Sigmoid colon (tissue), 7 donors: ENCODE results near the gene IPO11. TPM values are rescaled to one million over a fixed set of nuclear protein-coding genes. Genes with fewer than 3 reads are reported as not detected.

ENCODE experiments used
- DNase-seq: peaks from one replicate; pipeline ENCODE4 v3.0.0-alpha.2; 2019
- H3K27ac ChIP-seq, 4 donors: fragments of 200-600 bp; sonication (generic); one replicate each; pipeline ENCODE4 v1.5.1; 2016 to 2019; ENCODE audit warnings: mild to moderate bottlenecking in 1 of 4
- H3K27me3 ChIP-seq, 3 donors: fragments of 200-600 bp; sonication (generic); one replicate each; pipeline ENCODE4 v1.5.1; 2019; ENCODE audit warnings: mild to moderate bottlenecking in 1 of 3
- H3K36me3 ChIP-seq, 4 donors: fragments of 200-600 bp; sonication (generic); one replicate each; pipeline ENCODE4 v1.5.1; 2016 to 2019
- H3K4me1 ChIP-seq, 4 donors: fragments of 200-600 bp; sonication (generic); one replicate each; pipeline ENCODE4 v1.5.1; 2017 to 2019
- H3K4me3 ChIP-seq, 4 donors: fragments of 200-600 bp; sonication (generic); one replicate each; pipeline ENCODE4 v1.5.1; 2017 to 2019; ENCODE audit warnings: mild to moderate bottlenecking in 2 of 4, moderate library complexity in 1 of 4
- H3K9me3 ChIP-seq, 4 donors: fragments of 200-600 bp in 3 of 4; sonication (generic) in 3 of 4; one replicate each; pipeline versions ENCODE4 v1.5.1 to v1.6.1; 2013 to 2019
- CTCF ChIP-seq, 4 experiments: fragments of 450-650 bp in 3 of 4; fragments of 200-600 bp in 1 of 4; IDR thresholded peaks; one replicate each; pipeline ENCODE4 v1.5.1; 2016 to 2019; ENCODE audit warnings: antibody characterized with exemption in 4 of 4, mild to moderate bottlenecking in 3 of 4, moderate library complexity in 2 of 4
- EP300 ChIP-seq, 4 donors: sonication (generic); formaldehyde crosslinking; IDR thresholded peaks; one replicate each; pipeline ENCODE4 v1.6.1; 2017; ENCODE audit warnings: antibody characterized with exemption in 4 of 4
- POLR2A ChIP-seq, 2 donors: fragments of 450-650 bp; IDR thresholded peaks; one replicate each; pipeline ENCODE4 v1.6.1; 2016; ENCODE audit warnings: antibody characterized with exemption in 2 of 2, mild to moderate bottlenecking in 2 of 2, moderate library complexity in 2 of 2
- POLR2AphosphoS5 ChIP-seq, 4 donors: sonication (generic); formaldehyde crosslinking; IDR thresholded peaks; one replicate each; pipeline ENCODE4 v1.6.1; 2017; ENCODE audit warnings: antibody characterized with exemption in 4 of 4
- WGBS, 2 donors: extraction: QIAGEN DNeasy Blood & Tissue Kit; methylation state at CpG; one replicate each; pipeline ENCODE4 v1.1.7; 2013; 5-methylcytosine and 5-hydroxymethylcytosine counted together
- intact Hi-C: fragments of 100-400 bp; cut with DNase I; formaldehyde crosslinking; loops from one replicate; pipeline ENCODE4 v1.15.1; 2023
- polyA plus RNA-seq, 3 donors: library from polyadenylated mRNA; stranded (reverse); fragments of 200-250 nt; gene quantifications; one replicate each; pipeline ENCODE4 v1.2.3, GENCODE V29; 2013
- total RNA-seq, 4 donors: library from RNA; depleted of rRNA; stranded (reverse); fragments of >200 nt; gene quantifications; one replicate each; pipeline ENCODE4 v1.1.0, GENCODE V29; 2016
- donor health status: healthy with polysubstance abuse.
- donor health status: Bipolar disorder and iron deficiency.
- donor health status: healthy.

Gene IPO11
- total and polyA plus RNA-seq, 7 donors = 5.3 to 38.8 (median 20.9) TPM

- H3K36me3 ChIP-seq = no peaks in the 10 kb centered on the region
- no peak for DNase-seq
- H3K9me3 ChIP-seq = no peaks in the 10 kb centered on the region
- H3K4me3 ChIP-seq = no peak overlapping the region
- H3K4me1 ChIP-seq = no peaks in the 10 kb centered on the region
- no peak for TF ChIP-seq CTCF (IDR thresholded peaks at IDR 0.05)
- no peak for TF ChIP-seq POLR2A (IDR thresholded peaks at IDR 0.05)
- TF ChIP-seq EP300 (IDR thresholded peaks at IDR 0.05) = no peak
- TF ChIP-seq POLR2AphosphoS5 (IDR thresholded peaks at IDR 0.05) = no peak
- no peaks in the 10 kb centered on the region for H3K27me3 ChIP-seq
- no peak overlapping the region for H3K27ac ChIP-seq
- intact Hi-C loops = no loop called here
- WGBS, 2 donors = 90 to 94% methylated on average over 17 of the region's 17 CpGs
These were observed 231.2 kb downstream of the IPO11 start for GRCh38 chr5:62643556-62644451.

- no peak for DNase-seq
- no peaks in the 10 kb centered on the region for H3K9me3 ChIP-seq
- H3K36me3 ChIP-seq = no peaks in the 10 kb centered on the region
- H3K27ac ChIP-seq = no peak overlapping the region
- WGBS, 2 donors = 94 to 97% methylated on average over 3 of the region's 3 CpGs
- H3K4me3 ChIP-seq = no peak overlapping the region
- no peaks in the 10 kb centered on the region for H3K27me3 ChIP-seq
- intact Hi-C loops = no loop called here
- no peaks in the 10 kb centered on the region for H3K4me1 ChIP-seq
- TF ChIP-seq CTCF (IDR thresholded peaks at IDR 0.05) (no peak), EP300 (IDR thresholded peaks at IDR 0.05) (no peak), POLR2AphosphoS5 (IDR thresholded peaks at IDR 0.05) (no peak), POLR2A (IDR thresholded peaks at IDR 0.05) (no peak)
These were observed 232.7 kb downstream of the IPO11 start for GRCh38 chr5:62645223-62645622.

GRCh38 chr5:62647241-62647640, 234.7 kb downstream of the IPO11 start:
- Histone ChIP-seq H3K9me3 (no peaks in the 10 kb centered on the region), H3K27ac (no peak overlapping the region), H3K4me1 (no peaks in the 10 kb centered on the region), H3K4me3 (no peak overlapping the region), H3K27me3 (no peaks in the 10 kb centered on the region), H3K36me3 (no peaks in the 10 kb centered on the region)
- no peak for DNase-seq
- TF ChIP-seq EP300 (IDR thresholded peaks at IDR 0.05) (no peak), CTCF (IDR thresholded peaks at IDR 0.05) (no peak), POLR2A (IDR thresholded peaks at IDR 0.05) (no peak), POLR2AphosphoS5 (IDR thresholded peaks at IDR 0.05) (no peak)
- intact Hi-C loops = no loop called here

- 93 to 97% methylated on average over 4 of the region's 4 CpGs for WGBS, 2 donors
These were observed 236.5 kb downstream of the IPO11 start for GRCh38 chr5:62649025-62649424.

More at GRCh38 chr5:62649025-62649424, 236.5 kb downstream of the IPO11 start:
- no peak overlapping the region for H3K4me3 ChIP-seq
- no peaks in the 10 kb centered on the region for H3K4me1 ChIP-seq
- H3K36me3 ChIP-seq = no peaks in the 10 kb centered on the region
- no peak for DNase-seq
- intact Hi-C loops = no loop called here
- TF ChIP-seq POLR2AphosphoS5 (IDR thresholded peaks at IDR 0.05) (no peak), POLR2A (IDR thresholded peaks at IDR 0.05) (no peak), CTCF (IDR thresholded peaks at IDR 0.05) (no peak), EP300 (IDR thresholded peaks at IDR 0.05) (no peak)
- H3K27me3 ChIP-seq = no peaks in the 10 kb centered on the region
- no peak overlapping the region for H3K27ac ChIP-seq
- H3K9me3 ChIP-seq = no peaks in the 10 kb centered on the region
